ENCODE data around the gene CLDN24.

The CLDN24 gene

DNA sequence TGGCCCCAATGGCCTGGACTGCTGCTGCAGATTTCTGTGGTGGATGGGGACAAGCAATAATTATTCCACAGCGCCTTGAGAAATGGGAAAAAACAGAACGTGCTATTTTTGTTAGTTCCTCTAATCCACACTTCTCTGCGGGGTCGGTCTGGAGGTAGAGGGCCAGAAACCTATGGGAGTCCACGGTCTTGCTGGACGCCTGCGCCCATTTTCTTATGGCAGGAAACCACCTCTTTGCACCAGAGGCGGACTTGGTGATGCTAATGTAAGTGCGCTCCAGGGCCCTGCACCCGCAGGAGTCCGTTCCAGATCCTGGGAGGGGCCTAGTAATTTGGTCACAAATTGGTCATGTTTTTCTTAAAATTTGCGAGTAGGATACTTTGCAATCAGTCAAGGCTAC, 25.9 kb upstream of the CLDN24 start:
- H3K27ac ChIP-seq (ENCODE audit: low read depth in 2 of 2, low read length in 2 of 2) = no peak overlapping the region
- H3K4me3 ChIP-seq (ENCODE audit: low read length in 2 of 2) = no peak overlapping the region
- H3K27me3 ChIP-seq (ENCODE audit: control insufficient read depth in 2 of 2, insufficient read depth in 2 of 2, low read length in 2 of 2) = no peaks in the 10 kb centered on the region

DNA sequence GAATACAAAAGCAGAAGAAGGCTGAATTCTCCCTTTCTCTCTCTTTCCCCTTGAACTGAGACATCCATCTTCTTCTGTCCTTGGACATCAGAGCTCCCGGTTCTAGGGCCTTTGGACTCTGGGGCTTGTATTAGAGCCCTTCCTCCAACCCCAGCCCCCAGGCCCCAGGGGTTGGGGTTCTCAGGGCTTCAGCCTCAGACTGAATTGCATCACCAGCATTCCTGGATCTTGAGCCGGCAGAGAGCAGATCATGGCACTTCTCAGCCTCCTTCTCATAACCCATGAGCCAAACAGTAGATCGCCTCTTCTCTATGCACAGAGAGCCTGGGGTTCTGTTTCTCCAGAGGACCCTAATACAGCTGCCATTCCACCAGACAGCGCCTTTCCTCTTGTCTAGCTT, 25.3 kb upstream of the CLDN24 start:
- no peak overlapping the region for H3K27ac ChIP-seq (ENCODE audit: low read depth in 2 of 2, low read length in 2 of 2)
- H3K9me3 ChIP-seq (ENCODE audit: control insufficient read depth in 2 of 2, low read length in 2 of 2) = no peaks in the 10 kb centered on the region
- H3K27me3 ChIP-seq (ENCODE audit: control insufficient read depth in 2 of 2, insufficient read depth in 2 of 2, low read length in 2 of 2) = no peaks in the 10 kb centered on the region
- H3K9ac ChIP-seq (ENCODE audit: low read depth in 1 of 2, low read length in 2 of 2) = no peak overlapping the region
- no peak overlapping the region for H3K4me3 ChIP-seq (ENCODE audit: low read length in 2 of 2)
- no peaks in the 10 kb centered on the region for H3K4me1 ChIP-seq (ENCODE audit: control insufficient read depth in 2 of 2, insufficient read depth in 2 of 2, low read length in 2 of 2)
- no peaks in the 10 kb centered on the region for H3K36me3 ChIP-seq (ENCODE audit: control insufficient read depth in 2 of 2, insufficient read depth in 2 of 2, low read length in 2 of 2)

More for the DNA sequence above, 25.9 kb upstream of the CLDN24 start:
- Histone ChIP-seq H3K9me3 (ENCODE audit: control insufficient read depth in 2 of 2, low read length in 2 of 2) (no peaks in the 10 kb centered on the region), H3K36me3 (ENCODE audit: control insufficient read depth in 2 of 2, insufficient read depth in 2 of 2, low read length in 2 of 2) (no peaks in the 10 kb centered on the region), H3K4me1 (ENCODE audit: control insufficient read depth in 2 of 2, insufficient read depth in 2 of 2, low read length in 2 of 2) (no peaks in the 10 kb centered on the region), H3K9ac (ENCODE audit: low read depth in 1 of 2, low read length in 2 of 2) (no peak overlapping the region)

GRCh38 chr4:183347146-183347545, 24.9 kb upstream of the CLDN24 start:
- H3K9ac ChIP-seq (ENCODE audit: low read depth in 1 of 2, low read length in 2 of 2) = no peak overlapping the region
- H3K9me3 ChIP-seq (ENCODE audit: control insufficient read depth in 2 of 2, low read length in 2 of 2) = no peaks in the 10 kb centered on the region
- no peak overlapping the region for H3K27ac ChIP-seq (ENCODE audit: low read depth in 2 of 2, low read length in 2 of 2)
- no peaks in the 10 kb centered on the region for H3K36me3 ChIP-seq (ENCODE audit: control insufficient read depth in 2 of 2, insufficient read depth in 2 of 2, low read length in 2 of 2)
- H3K4me3 ChIP-seq (ENCODE audit: low read length in 2 of 2) = no peak overlapping the region
- H3K27me3 ChIP-seq (ENCODE audit: control insufficient read depth in 2 of 2, insufficient read depth in 2 of 2, low read length in 2 of 2) = no peaks in the 10 kb centered on the region
- H3K4me1 ChIP-seq (ENCODE audit: control insufficient read depth in 2 of 2, insufficient read depth in 2 of 2, low read length in 2 of 2) = no peaks in the 10 kb centered on the region

DNA sequence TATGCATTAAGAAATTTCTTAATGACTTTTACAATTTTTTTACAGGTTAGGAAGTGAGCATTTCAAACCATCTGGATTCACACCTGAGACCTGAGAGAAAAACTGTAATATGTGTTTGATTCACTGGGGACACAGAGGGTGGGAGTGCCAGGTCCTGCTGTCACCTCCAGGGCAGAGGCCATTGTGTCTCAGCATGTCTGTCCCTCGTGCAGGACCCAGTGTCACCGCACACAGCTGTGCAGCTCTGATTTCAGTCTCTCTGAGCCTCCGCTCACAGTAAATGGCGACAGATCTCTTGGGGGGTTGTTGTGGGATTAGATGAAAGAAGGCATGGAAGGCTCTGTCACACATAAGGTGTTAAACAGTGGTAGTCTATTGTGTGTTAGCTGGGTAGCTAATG, 23.0 kb upstream of the CLDN24 start:
- Histone ChIP-seq H3K27me3 (ENCODE audit: control insufficient read depth in 2 of 2, insufficient read depth in 2 of 2, low read length in 2 of 2) (no peaks in the 10 kb centered on the region), H3K4me3 (ENCODE audit: low read length in 2 of 2) (no peak overlapping the region), H3K27ac (ENCODE audit: low read depth in 2 of 2, low read length in 2 of 2) (no peak overlapping the region)

GRCh38 chr4:183344523-183345255, 22.5 kb upstream of the CLDN24 start:
- Histone ChIP-seq H3K27ac (ENCODE audit: low read depth in 2 of 2, low read length in 2 of 2) (no peak overlapping the region), H3K27me3 (ENCODE audit: control insufficient read depth in 2 of 2, insufficient read depth in 2 of 2, low read length in 2 of 2) (no peaks in the 10 kb centered on the region), H3K9ac (ENCODE audit: low read depth in 1 of 2, low read length in 2 of 2) (no peak overlapping the region), H3K36me3 (ENCODE audit: control insufficient read depth in 2 of 2, insufficient read depth in 2 of 2, low read length in 2 of 2) (no peaks in the 10 kb centered on the region), H3K4me1 (ENCODE audit: control insufficient read depth in 2 of 2, insufficient read depth in 2 of 2, low read length in 2 of 2) (no peaks in the 10 kb centered on the region), H3K4me3 (ENCODE audit: low read length in 2 of 2) (no peak overlapping the region), H3K9me3 (ENCODE audit: control insufficient read depth in 2 of 2, low read length in 2 of 2) (no peaks in the 10 kb centered on the region)

More for the DNA sequence above, 23.0 kb upstream of the CLDN24 start:
- H3K9ac ChIP-seq (ENCODE audit: low read depth in 1 of 2, low read length in 2 of 2) = no peak overlapping the region
- H3K9me3 ChIP-seq (ENCODE audit: control insufficient read depth in 2 of 2, low read length in 2 of 2) = no peaks in the 10 kb centered on the region
- H3K36me3 ChIP-seq (ENCODE audit: control insufficient read depth in 2 of 2, insufficient read depth in 2 of 2, low read length in 2 of 2) = no peaks in the 10 kb centered on the region
- H3K4me1 ChIP-seq (ENCODE audit: control insufficient read depth in 2 of 2, insufficient read depth in 2 of 2, low read length in 2 of 2) = no peaks in the 10 kb centered on the region

DNA sequence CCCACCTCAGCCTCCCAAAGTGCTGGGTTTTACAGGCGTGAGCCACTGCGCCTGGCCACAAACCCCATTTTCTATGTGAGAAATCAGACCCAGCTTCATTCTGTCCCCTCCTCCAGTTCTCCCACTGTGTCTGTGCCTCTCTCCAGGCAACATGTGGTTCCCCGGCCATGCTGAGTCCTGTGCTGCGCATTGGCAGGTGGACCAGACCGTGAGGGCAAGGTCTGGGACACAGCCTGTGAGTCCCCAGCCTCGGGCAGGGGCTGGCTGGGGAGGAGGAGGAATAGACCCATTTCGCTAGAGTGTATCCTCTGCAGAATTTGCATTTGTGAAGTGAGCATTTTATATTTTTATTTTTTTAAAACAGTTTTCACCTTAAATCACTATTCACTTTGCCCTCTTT, 21.5 kb upstream of the CLDN24 start:
- no peak overlapping the region for H3K4me3 ChIP-seq (ENCODE audit: low read length in 2 of 2)
- H3K36me3 ChIP-seq (ENCODE audit: control insufficient read depth in 2 of 2, insufficient read depth in 2 of 2, low read length in 2 of 2) = no peaks in the 10 kb centered on the region
- H3K9me3 ChIP-seq (ENCODE audit: control insufficient read depth in 2 of 2, low read length in 2 of 2) = no peaks in the 10 kb centered on the region
- no peaks in the 10 kb centered on the region for H3K4me1 ChIP-seq (ENCODE audit: control insufficient read depth in 2 of 2, insufficient read depth in 2 of 2, low read length in 2 of 2)
- H3K27me3 ChIP-seq (ENCODE audit: control insufficient read depth in 2 of 2, insufficient read depth in 2 of 2, low read length in 2 of 2) = no peaks in the 10 kb centered on the region
- no peak overlapping the region for H3K27ac ChIP-seq (ENCODE audit: low read depth in 2 of 2, low read length in 2 of 2)
- no peak overlapping the region for H3K9ac ChIP-seq (ENCODE audit: low read depth in 1 of 2, low read length in 2 of 2)

DNA sequence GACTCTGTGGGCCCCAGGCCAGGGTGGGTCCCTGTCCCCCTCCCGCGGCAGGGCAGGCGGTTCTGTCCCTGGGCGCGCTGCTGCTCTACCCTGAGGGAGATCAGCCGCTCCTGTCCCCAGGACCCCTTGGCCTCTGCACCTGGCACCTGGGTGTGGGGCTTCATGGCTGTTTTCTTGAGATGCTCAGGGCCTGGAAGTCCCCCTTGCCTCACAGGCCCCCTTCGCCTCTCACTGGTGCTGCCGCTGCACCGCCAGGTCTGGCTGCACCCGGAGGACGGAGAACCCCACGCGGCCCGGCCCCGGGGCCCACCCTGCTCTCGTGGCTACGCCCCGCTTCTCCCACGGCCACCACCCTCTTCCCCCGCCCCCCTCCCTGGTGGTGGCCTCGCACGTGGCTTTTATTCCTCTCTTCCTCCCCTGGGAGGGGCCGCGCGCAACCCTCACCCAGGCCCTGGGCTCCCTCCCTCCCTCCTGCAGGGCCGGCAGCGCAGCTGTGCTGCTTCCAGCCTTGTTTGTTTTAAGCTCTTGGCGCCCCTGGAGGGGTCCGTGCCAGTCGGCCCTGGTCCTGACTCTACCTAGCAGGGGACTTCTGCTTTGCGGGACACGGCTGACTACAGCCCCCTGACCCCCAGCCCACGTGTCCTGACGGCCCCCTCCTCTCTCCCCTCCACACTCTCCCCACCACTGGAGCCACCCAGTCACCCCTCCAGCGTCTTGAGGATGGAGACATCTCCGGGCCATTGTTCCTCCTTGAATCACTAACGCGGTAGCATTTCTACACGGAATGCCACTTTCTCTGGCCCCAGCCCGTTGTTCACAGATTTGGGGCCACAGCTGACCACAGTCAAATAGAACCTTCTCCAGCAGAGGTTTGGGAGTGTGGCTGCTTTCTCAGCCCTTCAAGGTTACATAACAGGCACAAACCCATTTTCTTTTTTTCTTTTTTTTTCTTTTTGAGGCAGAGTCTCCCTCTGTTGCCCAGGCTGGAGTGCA, 20.6 kb upstream of the CLDN24 start:
- no peaks in the 10 kb centered on the region for H3K36me3 ChIP-seq (ENCODE audit: control insufficient read depth in 2 of 2, insufficient read depth in 2 of 2, low read length in 2 of 2)
- no peak overlapping the region for H3K4me3 ChIP-seq (ENCODE audit: low read length in 2 of 2)
- no peak overlapping the region for H3K27ac ChIP-seq (ENCODE audit: low read depth in 2 of 2, low read length in 2 of 2)
- no peak overlapping the region for H3K9ac ChIP-seq (ENCODE audit: low read depth in 1 of 2, low read length in 2 of 2)
- H3K4me1 ChIP-seq (ENCODE audit: control insufficient read depth in 2 of 2, insufficient read depth in 2 of 2, low read length in 2 of 2) = no peaks in the 10 kb centered on the region
- H3K27me3 ChIP-seq (ENCODE audit: control insufficient read depth in 2 of 2, insufficient read depth in 2 of 2, low read length in 2 of 2) = no peaks in the 10 kb centered on the region
- no peaks in the 10 kb centered on the region for H3K9me3 ChIP-seq (ENCODE audit: control insufficient read depth in 2 of 2, low read length in 2 of 2)

GRCh38 chr4:183337833-183338232, 15.6 kb upstream of the CLDN24 start:
- no peaks in the 10 kb centered on the region for H3K4me1 ChIP-seq (ENCODE audit: control insufficient read depth in 2 of 2, insufficient read depth in 2 of 2, low read length in 2 of 2)
- H3K27me3 ChIP-seq (ENCODE audit: control insufficient read depth in 2 of 2, insufficient read depth in 2 of 2, low read length in 2 of 2) = no peaks in the 10 kb centered on the region
- H3K9me3 ChIP-seq (ENCODE audit: control insufficient read depth in 2 of 2, low read length in 2 of 2) = no peaks in the 10 kb centered on the region
- no peak overlapping the region for H3K4me3 ChIP-seq (ENCODE audit: low read length in 2 of 2)
- no peak overlapping the region for H3K27ac ChIP-seq (ENCODE audit: low read depth in 2 of 2, low read length in 2 of 2)
- H3K36me3 ChIP-seq (ENCODE audit: control insufficient read depth in 2 of 2, insufficient read depth in 2 of 2, low read length in 2 of 2) = no peaks in the 10 kb centered on the region
- no peak overlapping the region for H3K9ac ChIP-seq (ENCODE audit: low read depth in 1 of 2, low read length in 2 of 2)

DNA sequence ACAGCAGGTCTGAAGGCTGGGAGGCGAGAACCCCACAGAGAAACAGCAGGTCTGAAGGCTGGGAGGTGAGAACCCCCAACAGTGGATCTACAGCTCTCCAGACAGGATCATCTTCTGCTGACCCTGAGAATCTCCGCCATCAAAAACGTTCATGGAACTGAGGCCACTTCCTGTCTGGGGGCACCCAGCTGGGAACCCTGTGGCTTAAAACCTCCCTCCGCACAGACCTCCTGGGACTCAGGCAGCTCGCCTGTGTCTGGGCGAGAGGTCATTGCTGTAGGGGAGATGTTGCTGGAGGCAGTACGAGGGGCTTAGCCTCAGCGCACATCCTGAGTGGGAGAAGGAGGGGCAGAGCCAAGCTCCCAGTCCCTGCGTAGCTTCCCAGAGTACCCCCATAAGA, 15.1 kb upstream of the CLDN24 start:
- no peaks in the 10 kb centered on the region for H3K9me3 ChIP-seq (ENCODE audit: control insufficient read depth in 2 of 2, low read length in 2 of 2)
- no peaks in the 10 kb centered on the region for H3K36me3 ChIP-seq (ENCODE audit: control insufficient read depth in 2 of 2, insufficient read depth in 2 of 2, low read length in 2 of 2)
- no peak overlapping the region for H3K27ac ChIP-seq (ENCODE audit: low read depth in 2 of 2, low read length in 2 of 2)
- H3K4me3 ChIP-seq (ENCODE audit: low read length in 2 of 2) = no peak overlapping the region
- H3K27me3 ChIP-seq (ENCODE audit: control insufficient read depth in 2 of 2, insufficient read depth in 2 of 2, low read length in 2 of 2) = no peaks in the 10 kb centered on the region
- H3K9ac ChIP-seq (ENCODE audit: low read depth in 1 of 2, low read length in 2 of 2) = no peak overlapping the region
- H3K4me1 ChIP-seq (ENCODE audit: control insufficient read depth in 2 of 2, insufficient read depth in 2 of 2, low read length in 2 of 2) = no peaks in the 10 kb centered on the region

- H3K27me3 ChIP-seq (ENCODE audit: control insufficient read depth in 2 of 2, insufficient read depth in 2 of 2, low read length in 2 of 2) = no peaks in the 10 kb centered on the region
- H3K27ac ChIP-seq (ENCODE audit: low read depth in 2 of 2, low read length in 2 of 2) = no peak overlapping the region
- H3K4me1 ChIP-seq (ENCODE audit: control insufficient read depth in 2 of 2, insufficient read depth in 2 of 2, low read length in 2 of 2) = no peaks in the 10 kb centered on the region
- H3K9ac ChIP-seq (ENCODE audit: low read depth in 1 of 2, low read length in 2 of 2) = no peak overlapping the region
- no peaks in the 10 kb centered on the region for H3K36me3 ChIP-seq (ENCODE audit: control insufficient read depth in 2 of 2, insufficient read depth in 2 of 2, low read length in 2 of 2)
- H3K4me3 ChIP-seq (ENCODE audit: low read length in 2 of 2) = no peak overlapping the region
- H3K9me3 ChIP-seq (ENCODE audit: control insufficient read depth in 2 of 2, low read length in 2 of 2) = no peaks in the 10 kb centered on the region
Measured at GRCh38 chr4:183335369-183335940, 13.2 kb upstream of the CLDN24 start.
